CD4-positive, alpha-beta T cell treated with Interleukin-6 at 100 ng/mL for 8 hours (primary cell): ENCODE measurements around the gene ACADVL.

ENCODE experiments used
- DNase-seq: peaks from one replicate; pipeline ENCODE4 v3.0.0-alpha.2; 2020; ENCODE audit warnings: mixed read lengths, low spot score

The ACADVL gene

DNA sequence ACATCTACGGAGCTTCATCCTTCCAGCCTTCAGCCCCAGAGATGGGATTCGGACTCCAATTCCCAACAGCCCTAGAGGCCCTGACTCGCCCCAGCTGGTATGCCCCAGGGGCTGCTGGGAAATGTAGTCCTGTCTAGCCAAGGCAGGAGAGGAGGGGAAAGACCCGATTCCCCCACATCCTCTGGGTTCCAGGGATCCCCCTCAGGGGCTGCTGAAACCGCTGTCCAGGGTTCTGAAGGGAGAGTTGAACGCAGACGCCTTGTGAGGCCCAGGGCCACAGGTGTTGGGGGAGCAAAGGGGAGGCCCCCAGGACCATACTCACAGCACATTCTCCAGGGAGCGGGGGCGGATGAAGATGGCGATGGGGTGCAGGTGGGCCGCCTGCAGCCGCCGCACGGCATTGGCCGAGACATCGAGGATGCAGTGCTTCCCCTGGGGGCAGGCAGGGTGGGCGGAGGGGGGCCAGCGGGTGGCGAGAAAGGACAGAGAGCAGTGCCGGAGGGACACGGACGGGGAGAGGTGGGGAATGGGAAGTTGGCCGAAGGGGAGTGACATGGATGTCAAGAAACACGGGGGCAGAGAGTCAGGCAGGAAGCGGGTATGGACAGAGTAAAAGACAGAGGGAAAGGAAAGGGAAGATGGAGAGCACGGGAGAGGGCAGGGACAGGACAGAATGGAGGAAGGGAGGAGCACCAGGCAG lies 28.0 kb upstream of the ACADVL start:
- no peak for DNase-seq

DNA sequence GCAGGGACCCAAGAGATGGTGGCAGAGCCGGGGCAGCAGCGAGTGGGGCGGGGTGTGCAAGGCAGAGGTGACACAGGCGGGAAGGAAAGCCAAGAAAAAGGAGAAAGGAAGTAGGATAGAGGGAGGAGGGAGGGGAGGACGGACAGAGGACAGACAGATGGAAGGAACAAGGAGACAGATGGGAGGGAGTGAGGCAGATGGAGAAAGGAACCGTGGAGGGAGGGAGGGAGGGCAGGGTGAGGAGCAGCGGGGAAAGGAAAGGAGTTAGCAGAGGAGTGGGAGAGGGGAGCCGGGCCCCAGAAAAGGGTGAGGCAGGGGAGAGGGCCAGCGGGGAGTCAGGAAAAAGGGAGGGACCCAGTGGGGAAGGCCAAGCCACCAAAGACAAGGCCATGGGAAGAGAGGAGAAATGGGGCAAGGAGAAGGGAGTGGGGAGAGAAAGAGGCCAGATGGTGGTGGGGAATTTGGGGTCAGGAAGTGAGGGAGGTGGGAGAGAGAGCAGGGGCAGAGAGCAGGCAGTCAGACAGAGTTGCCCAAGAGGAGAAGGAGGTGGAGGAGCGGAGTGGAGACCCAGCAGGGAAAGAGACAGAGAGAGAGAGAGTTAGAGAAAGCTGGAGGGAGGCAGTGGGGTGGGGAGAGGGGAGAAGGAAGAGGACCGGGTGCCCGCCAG lies 27.3 kb upstream of the ACADVL start:
- no peak for DNase-seq

DNA sequence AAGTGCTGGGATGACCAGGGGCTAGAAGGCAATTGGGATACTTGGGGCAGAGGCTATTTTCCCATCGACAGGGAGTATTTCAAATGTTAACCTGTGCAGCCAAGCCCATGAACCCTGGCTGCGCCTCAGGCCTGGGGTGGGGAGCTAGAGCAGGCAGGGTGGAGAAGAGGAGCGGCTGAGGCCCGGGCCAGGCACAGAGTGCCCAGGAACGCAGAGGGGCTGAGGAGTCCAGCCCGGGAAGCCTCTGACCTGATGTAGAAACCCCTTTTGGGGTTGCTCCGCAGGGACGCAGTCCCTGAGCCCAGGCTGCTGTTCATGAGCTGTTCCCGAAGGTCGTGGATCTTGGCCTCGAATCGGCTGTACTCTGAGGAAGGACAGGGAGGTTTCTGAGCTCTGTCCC lies 23.8 kb upstream of the ACADVL start:
- no peak for DNase-seq

DNA sequence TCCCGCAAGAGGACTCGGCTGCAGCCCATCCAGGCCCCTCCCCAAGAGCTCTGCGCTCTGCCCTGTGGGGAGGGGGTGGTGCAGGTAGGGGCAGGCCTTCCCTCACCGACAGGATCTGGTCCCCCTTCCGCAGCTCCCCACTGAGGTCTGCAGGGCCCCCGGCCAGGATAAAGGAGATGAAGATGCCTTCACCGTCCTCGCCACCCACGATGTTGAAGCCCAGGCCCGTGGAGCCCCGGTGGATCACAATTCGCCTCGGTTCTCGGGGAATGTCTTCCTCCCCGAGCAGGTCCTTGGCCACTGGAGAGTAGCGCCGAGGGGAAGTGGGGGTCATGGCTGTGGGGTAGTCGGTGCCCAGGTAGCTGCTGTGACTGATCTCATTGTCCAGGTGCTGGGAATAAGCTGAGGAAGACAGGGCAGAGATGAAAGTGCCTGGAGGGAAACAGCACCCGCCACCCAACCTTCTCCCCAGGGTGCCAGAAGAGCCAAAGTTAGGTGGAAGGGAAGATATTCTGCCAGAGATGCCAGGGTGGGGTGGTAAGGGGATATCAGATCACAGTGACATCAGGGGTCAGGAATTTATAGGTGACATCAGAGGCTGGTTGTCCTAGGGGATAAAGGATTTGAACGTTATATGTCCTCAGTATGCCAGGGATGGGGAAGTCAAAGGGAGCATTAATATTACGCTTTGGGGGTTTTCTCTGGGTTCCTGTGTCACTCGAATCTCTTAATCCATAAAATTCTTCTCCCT lies 22.9 kb upstream of the ACADVL start:
- no peak for DNase-seq

DNA sequence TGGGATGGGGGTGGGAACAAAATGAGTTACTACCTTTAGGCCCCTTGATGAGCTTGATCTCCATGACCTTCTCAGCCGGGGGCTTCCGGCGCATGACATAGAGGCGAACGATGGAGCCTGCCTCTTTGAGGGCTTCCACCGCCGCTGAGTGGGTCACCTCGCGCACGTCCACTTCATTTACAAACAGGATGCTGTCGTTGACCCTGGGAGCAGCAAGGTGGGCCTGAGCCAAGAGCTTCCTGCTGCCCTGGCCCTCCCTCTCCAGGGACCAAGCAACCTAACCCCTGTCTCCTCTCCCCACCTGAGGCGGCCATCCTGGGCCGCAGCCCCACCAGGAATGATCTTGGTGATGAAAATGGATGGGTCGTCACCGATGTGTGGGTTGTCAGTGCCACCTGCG lies 16.3 kb upstream of the ACADVL start:
- no peak for DNase-seq

DNA sequence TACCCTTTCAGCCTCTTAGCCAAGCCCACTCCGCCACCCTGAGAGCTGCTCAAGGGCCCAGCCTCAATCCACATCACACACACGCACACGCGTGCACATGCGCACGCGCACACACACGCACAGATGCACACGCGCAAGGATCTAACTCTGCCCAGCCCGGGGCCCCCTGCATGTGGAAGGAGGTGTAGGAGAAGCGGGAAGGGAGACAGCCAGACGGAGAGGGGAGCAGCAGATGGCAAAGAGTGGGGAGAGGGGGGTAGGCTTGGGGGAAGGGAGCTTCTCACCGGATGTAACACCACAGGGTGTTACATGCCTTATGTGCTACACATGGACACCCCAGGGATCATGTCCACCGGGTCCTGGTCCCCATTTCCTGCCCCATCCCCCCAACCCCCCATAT lies 15.4 kb upstream of the ACADVL start:
- DNase-seq = no peak

DNA sequence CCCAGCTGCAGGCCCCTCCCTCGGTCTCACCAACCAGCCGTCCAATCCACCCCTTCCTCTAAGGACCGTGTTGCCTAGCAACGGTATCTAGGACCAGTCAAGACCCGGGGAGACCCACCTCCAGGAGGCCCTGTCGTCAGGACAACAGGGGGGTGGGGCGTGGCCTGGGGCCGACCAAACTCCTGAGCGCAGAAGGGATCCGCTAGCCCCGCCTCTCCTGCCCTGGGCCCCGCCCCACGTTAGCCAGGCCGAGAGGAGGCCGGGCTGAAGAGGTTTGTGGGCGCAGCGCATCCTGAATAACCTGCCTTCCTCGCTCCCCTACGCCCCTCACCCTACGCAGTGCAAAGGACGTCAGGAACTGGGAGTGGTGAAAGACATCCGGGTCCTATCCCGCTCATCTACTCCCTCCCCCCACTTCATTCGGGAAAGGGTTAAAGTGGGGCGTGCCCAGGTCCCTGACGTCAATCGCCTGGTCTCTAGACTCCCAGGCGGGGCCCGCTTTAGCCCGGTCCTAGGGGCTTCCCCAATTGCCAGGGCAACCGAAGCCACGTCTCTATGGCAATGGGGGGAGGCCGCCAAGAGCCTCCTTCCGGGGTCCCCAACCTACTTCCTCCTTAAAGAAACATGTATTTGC lies 14.8 kb upstream of the ACADVL start:
- peak; percentile 94 for DNase-seq

DNA sequence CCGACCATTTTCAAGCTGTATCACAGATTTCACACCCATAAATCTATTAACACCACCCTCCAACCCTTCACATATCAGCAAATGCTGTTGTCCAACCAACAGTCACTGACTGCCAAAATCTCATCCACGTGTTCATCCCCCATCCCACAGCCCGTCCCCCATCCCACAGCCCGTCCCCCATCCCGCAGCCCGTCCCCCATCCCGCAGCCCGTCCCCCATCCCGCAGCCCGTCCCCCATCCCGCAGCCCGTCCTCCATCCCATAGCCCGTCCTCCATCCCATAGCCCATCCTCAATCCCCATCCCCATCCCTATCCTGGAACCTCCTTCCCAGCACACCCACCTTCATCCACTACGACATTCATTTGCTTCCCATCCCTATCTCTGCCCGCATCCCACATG lies 14.2 kb upstream of the ACADVL start:
- DNase-seq = no peak

DNA sequence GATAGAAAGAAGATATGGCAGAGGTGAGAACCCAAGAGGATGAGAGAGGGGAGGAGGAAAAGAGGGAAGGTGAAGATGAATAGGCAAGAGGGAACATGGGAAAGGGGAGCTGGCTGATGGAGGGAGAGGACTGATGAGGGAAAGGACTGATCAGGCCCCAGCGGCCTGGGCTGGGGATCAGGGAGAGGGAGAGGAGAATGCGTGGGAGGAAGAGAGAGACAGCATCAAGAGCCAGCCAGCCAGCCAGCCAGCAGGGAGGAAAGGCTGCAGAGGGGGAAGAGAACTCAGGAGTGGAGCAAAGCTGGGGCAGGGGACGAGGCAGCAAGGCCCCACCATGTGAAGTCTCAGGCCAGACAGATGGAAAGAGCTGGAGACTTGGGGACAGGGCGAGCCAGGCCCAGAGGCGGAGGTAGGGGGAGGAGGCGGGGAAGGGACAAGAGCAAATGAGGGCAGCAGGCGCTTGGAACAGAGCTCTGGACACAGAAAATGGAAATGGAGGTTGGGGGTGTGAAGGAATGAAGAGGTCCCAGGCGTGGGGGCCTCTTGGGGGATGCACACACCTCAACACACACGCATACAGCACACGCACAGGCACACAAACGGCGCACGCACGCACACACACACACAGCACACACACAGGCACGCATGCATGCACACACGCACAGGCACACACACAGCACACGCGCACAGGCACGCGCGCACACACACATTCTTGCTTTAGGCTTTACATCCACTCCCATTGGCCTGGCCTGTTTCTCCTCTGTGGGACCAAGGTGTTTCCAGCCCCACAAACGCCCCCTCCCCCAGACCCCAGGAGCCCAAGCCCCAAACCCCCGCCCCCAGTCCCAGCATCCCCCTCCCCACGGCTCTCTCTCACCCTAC lies 12.4 kb upstream of the ACADVL start:
- DNase-seq = no peak

DNA sequence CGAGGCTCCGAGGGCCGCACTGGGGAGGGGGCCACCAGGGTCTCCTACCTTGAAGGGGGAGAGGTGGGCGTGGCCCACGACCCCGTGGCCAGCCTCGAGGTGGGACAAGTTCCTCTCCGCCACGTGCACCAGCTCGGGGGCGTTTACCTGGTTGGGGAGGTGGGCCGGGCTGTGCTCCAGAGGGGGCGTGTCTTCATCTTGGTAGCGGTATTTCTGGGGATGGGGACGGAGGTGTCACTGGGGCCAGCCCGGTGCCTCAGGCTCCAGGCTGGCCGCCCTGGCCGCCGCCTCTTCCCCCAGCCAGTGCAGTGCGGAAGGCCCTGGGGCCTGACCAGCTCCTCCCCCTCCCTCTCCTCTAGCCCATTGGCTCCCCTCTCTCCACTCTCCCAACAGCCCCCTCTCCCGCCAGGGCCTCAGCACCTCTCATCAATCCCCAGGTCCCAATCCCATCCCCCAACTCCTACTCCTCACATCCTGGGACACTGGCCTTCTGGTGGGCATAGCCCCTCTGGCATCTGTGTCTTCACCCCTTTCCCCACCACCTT lies 11.6 kb upstream of the ACADVL start:
- no peak for DNase-seq

DNA sequence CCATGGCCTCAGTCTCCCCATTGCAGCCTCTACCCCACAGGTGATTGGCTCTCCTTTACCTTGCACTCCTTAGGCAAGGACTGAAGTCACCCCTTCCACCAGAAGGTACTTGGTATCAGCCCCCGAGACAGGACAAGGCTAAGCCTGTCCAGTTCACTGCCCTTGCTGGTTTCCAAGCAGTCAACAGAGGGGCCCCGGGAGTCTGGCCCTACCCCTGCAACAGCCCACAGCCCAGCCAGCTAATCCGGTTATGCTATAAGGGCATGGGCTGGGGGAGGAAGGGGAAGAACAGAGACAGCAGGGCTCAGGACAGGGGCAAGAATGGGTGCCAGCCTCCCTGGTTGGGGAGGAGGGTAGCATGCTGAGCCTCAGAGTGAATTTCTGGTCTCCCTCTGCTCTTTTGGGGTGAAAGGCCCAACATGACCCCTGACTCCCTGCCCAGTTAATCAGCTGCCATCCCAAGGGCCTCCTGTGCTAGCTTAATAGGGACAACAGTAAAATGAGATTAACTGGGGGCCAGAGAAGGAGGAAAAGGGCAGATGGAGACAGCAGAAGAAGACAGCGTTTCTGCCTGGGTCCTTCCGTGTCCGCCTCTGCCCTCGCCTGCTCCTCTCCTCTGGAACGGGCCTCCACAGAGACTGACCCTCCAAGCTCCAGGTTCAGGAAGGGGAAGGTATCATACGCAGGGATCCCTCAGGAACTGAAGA lies 10.8 kb upstream of the ACADVL start:
- no peak for DNase-seq

DNA sequence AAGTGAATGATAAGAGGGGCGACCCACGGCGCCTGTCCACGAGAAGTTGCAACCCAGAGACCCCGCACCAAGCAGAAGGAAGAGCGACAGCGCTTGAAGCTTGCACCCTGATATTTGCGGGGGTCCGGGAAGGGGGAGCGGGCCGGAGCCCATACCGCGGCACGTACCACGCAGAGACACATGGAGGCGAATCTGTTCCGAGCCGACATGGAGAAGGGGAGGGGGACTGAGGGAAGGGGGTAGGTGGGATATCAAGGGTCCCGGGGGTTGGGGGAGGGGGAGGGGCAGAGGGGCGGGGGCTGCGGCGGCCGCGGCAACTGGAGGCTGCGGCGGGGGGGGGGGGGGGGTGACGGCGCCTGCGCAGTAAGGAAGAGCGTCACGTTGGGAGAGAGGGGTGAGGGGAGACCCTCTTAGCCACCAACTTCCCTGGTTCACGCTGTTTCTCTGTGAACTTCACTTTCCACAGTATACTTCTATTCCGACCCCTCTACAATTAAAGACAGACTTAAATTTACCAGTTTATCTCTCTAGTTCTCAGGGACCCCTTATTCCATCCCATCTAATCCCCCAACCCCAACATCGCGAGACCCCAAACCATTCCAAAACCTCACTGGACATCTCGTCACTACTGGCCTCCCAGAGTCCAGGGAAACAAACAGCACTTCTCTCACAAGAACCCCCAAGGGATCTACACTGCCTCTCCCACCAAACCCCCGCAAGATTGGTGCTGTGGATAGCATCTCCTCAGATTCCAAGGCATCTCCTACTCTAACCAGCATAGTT lies 8.1 kb upstream of the ACADVL start:
- DNase-seq = no peak

DNA sequence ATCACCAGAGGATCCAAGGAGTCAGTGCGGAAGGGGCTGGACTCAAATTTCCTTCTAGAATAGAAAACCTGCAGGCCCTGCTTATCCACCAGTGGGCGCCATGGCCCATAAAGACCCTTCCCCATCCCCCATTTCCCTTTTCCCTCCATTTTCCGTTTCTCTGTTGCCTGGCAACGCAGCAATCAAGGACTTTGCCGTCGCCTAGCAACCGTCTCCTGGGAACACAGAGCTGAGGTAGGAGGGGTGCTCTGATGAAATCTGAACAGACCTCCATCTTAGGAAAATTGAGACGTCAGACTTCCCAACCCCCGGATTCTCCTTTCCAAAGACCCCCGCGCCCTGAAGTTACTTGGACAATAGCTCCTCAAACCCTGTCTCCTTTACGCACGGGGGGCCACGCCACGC lies 5.8 kb upstream of the ACADVL start:
- DNase-seq = peak; percentile 61

DNA sequence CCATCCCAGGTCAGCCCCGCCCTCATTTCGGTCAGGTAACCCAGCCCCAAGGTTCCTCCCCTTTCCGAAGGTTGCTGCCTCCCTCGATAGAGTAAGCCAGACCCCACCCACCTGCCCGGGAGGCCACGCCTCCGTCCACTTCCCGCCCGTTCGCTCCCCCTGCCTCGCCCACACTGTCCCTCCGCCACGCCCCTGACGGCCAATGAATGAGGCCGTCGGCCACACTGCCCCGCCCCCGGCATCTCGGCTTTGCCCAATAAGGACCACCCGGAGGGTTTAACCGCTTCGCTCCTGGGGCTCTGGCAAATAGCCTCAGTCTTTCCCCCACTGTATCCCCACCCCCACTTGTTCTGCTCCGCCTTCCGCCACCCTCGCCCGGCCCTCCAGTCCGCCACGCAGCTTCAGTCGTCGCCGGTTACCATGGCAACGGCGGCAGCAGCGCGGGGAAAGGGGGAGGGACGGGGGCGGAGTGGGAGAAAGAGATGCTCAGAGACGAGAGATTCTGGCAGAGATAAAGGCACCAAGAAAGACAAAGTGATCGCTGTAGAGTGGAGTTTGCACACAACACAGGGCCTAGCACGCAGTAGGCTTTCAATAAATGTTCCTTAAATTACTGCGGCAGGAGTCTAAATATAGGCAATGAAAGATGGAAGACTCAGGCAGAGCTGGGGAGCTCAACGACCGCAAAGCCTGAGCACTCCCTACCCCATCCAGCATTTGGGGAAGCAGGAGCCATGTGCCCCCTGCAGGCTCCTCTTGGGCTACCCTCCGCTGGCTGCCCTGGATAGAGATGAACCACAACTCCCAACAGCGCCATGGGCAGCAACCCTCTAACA lies 5.2 kb upstream of the ACADVL start:
- peak; percentile 99 for DNase-seq

DNA sequence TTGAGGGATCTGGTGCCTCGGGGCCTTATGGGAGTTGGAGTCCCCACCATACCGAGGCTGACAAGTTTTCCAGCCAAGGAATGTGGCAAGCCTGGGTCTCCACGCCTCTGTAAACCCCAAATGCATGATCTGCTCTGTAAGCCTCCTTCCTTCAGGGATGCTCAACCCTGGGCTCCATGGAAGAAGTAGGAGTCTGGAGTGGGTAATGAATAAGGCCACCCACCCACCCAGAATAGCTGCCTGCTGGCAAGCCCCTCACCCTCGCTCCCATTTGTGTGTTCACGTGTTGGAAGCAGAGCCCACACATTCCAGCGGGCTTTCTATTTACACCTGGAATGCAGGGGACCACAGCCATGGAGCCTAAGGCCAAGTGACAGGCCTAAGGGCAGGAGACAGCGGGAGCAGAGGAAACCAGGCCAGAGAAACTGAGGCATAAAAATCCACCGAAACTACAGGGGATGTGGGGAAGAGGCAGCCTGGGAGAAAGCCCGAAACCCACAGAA lies 4.6 kb upstream of the ACADVL start:
- DNase-seq = no peak

DNA sequence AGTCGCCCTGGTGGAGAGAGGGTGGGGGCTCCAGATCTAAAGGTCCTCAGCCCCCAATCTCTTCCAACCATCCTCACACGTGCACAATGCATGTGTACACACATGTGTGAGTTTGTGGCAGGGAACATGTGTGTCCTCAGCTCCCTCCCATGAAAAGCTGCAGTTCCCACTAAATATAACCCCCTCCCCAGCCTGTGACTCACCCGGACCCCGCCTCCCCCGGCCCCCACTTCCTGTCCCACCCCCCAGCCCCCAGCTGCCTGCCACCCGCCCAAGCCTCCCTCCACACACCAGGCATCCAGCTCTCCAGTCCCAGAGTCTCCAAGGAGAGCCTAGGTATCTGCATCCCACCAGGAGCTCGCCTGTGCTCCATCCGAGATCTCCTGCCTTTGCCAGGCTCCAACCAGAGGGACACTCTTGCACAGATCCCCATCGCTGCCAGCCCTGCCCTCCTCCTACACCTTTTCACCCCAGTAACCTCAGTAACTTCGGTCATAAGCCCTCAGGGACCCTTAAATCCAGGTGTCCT lies 4.0 kb upstream of the ACADVL start:
- DNase-seq = no peak

DNA sequence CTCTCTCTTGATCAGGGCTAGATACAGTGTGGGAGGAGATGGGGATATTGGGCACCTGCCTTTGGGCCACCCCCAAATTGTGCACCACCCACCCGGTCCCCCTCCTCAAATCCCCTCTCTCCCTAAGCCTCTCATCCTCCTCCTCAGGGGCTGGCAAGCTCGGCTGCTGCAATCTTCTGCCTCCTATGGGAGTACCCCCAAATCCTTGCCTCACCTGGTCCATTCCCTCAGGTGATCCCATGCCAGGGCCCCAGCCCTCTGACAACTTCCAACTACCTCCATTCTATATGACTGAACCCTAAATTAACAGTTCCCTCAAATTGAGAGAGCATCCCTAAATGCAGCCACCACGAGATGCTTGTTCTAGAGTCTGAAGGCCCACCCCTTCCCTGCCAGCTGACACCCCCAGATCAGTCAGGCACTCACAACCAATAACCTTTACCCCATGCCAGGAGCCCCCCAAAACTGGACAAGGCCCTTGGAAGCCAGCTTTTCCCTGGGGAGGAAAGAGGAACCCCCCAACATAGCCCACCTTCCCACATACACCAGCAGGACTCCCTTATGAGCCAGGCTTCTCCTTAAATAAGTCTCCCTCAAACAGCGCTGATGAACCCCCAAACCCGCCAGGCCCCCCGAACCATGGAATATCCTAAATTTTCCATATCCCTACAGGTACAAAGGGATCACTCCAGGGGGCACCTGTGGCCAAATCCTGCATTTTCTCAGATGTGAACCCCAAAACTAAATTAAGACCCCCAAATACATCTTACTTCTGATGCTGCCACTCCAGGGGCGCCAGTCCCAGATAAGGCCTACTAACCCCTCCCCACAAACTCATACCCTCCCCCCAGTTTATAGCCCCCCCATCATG lies 3.3 kb upstream of the ACADVL start:
- no peak for DNase-seq
